Globus pallidus (tissue), 1 donor: ENCODE data around the gene TBXT.

Experiments used
- DNase-seq: peaks from one replicate; pipeline ENCODE4 v3.0.0-alpha.2; 2015; ENCODE audit warnings: low spot score

TBXT gene

DNA sequence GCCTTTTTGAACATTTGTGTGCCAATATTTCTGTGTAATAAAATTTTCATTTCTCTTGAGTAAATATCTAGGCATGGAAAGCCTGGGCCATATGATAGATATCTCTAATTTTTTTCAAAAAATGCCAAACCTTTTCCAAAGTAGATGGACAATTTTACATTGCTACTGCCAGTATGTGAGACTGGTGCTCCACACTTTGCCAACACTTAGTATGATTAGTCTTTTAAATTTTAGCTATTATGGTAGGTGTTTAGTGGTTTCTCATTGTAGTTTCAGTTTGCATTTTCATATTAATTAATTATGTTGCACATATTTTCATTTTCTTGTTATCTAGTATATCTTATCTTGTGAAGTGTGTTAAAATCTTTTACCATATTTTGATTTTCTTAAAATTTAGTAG is 52.0 kb downstream of the TBXT start:
- no peak for DNase-seq

GRCh38 chr6:166112580-166112979 is 55.1 kb downstream of the TBXT start:
- DNase-seq: no peak

- no peak for DNase-seq
Observed at GRCh38 chr6:166109608-166110007, 58.0 kb downstream of the TBXT start.
